Gastroesophageal sphincter (tissue), 4 donors: Measurements from ENCODE around the gene FLRT3. TPM values are rescaled to one million over a fixed set of nuclear protein-coding genes. Genes with fewer than 3 reads are reported as not detected.

Experiments used
- ATAC-seq: fragments of 150-250 bp; one replicate; pipeline ENCODE4 v1.9.1; 2016; ENCODE audit warnings: mild to moderate bottlenecking, moderate library complexity
- H3K27ac ChIP-seq, 4 donors: fragments of 200-600 bp; sonication (generic) in 3 of 4; 1 replicate in 3 of 4; 2 replicates in 1 of 4; pipeline ENCODE4 v1.5.1; 2016 to 2019
- H3K27me3 ChIP-seq: fragments of 200-600 bp; sonication (generic); one replicate; pipeline ENCODE4 v1.5.1; 2019
- H3K36me3 ChIP-seq, 2 donors: fragments of 200-600 bp; sonication (generic); one replicate each; pipeline ENCODE4 v1.5.1; 2019; ENCODE audit warnings: control low read depth in 1 of 2
- H3K4me1 ChIP-seq, 3 donors: fragments of 200-600 bp; sonication (generic); 1 replicate in 2 of 3; 2 replicates in 1 of 3; pipeline ENCODE4 v1.5.1; 2016 to 2019; ENCODE audit warnings: control low read depth in 2 of 3
- H3K4me3 ChIP-seq, 2 donors: fragments of 200-600 bp; sonication (generic); one replicate each; pipeline ENCODE4 v1.5.1; 2019; ENCODE audit warnings: mild to moderate bottlenecking in 1 of 2, moderate library complexity in 1 of 2
- H3K9me3 ChIP-seq, 3 donors: fragments of 200-600 bp; sonication (generic); one replicate each; pipeline ENCODE4 v1.5.1; 2017 to 2019; ENCODE audit warnings: control low read depth in 2 of 3
- EP300 ChIP-seq: sonication (generic); formaldehyde crosslinking; IDR thresholded peaks from one replicate; pipeline ENCODE4 v1.6.1; 2017; ENCODE audit warnings: antibody characterized with exemption, mild to moderate bottlenecking
- POLR2A ChIP-seq, 2 donors: fragments of 450-650 bp; IDR thresholded peaks; one replicate each; pipeline ENCODE4 v1.6.1; 2017; ENCODE audit warnings: antibody characterized with exemption in 2 of 2, mild to moderate bottlenecking in 2 of 2, moderate library complexity in 1 of 2
- POLR2AphosphoS5 ChIP-seq: sonication (generic); formaldehyde crosslinking; IDR thresholded peaks from one replicate; pipeline ENCODE4 v1.6.1; 2017; ENCODE audit warnings: antibody characterized with exemption
- WGBS, 2 donors: methylation state at CpG; one replicate each; pipeline ENCODE4 v1.1.5; 2018; ENCODE audit warnings: low coverage in 1 of 2; 5-methylcytosine and 5-hydroxymethylcytosine counted together
- total RNA-seq, 4 donors: library from RNA; depleted of rRNA; stranded (reverse); fragments of >200 nt; gene quantifications; one replicate each; pipeline ENCODE4 v1.1.0, GENCODE V29; 2016
- TF ChIP-seq, protein P1 (sequence below), 4 experiments: fragments of 200-600 bp in 2 of 4; fragments of 450-650 bp in 2 of 4; sonication (generic) in 1 of 4; IDR thresholded peaks; one replicate each; pipeline ENCODE4 v1.5.1; 2017 to 2019; ENCODE audit warnings: antibody characterized with exemption in 4 of 4, mild to moderate bottlenecking in 2 of 4, moderate library complexity in 2 of 4

FLRT3 gene
- total RNA-seq, 4 donors from 2014 or later, result 0.96 to 8.3 (median 2.2) TPM

DNA sequence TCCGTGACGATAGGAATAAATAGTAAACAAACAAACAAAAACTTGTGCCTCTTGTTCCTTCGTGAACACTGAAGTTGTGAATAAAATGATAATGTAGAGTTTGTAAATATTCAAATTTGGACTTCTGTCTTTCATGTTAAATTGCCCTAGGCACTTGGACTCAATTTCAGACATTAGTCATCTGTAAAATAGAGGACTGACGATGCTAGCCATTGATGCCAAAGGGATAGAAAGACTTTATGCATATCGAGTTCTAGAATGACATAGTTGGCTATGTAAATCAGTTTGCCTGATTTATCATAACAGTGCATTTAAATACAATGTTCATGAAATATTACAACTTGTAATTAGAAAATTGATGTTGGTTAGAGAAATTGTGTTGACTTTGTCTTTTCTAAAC, 45.9 kb upstream of the FLRT3 start:
- Histone ChIP-seq H3K9me3 (peaks cover 0 to 12% (median 0%) of the 10 kb centered on the region in 3 donors), H3K27ac (no peak overlapping the region), H3K4me1 (no peaks in the 10 kb centered on the region), H3K36me3 (no peaks in the 10 kb centered on the region), H3K4me3 (no peak overlapping the region), H3K27me3 (no peaks in the 10 kb centered on the region)
- no peak for ATAC-seq
- WGBS, 2 donors, result 71 to 96% methylated on average over 5 of the region's 5 CpGs
- TF ChIP-seq POLR2A (IDR thresholded peaks at IDR 0.05), result no peak
- TF ChIP-seq, protein P1, sequence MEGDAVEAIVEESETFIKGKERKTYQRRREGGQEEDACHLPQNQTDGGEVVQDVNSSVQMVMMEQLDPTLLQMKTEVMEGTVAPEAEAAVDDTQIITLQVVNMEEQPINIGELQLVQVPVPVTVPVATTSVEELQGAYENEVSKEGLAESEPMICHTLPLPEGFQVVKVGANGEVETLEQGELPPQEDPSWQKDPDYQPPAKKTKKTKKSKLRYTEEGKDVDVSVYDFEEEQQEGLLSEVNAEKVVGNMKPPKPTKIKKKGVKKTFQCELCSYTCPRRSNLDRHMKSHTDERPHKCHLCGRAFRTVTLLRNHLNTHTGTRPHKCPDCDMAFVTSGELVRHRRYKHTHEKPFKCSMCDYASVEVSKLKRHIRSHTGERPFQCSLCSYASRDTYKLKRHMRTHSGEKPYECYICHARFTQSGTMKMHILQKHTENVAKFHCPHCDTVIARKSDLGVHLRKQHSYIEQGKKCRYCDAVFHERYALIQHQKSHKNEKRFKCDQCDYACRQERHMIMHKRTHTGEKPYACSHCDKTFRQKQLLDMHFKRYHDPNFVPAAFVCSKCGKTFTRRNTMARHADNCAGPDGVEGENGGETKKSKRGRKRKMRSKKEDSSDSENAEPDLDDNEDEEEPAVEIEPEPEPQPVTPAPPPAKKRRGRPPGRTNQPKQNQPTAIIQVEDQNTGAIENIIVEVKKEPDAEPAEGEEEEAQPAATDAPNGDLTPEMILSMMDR (IDR thresholded peaks at IDR 0.05), result no peak
- no peak for TF ChIP-seq EP300
- no peak for TF ChIP-seq POLR2AphosphoS5

DNA sequence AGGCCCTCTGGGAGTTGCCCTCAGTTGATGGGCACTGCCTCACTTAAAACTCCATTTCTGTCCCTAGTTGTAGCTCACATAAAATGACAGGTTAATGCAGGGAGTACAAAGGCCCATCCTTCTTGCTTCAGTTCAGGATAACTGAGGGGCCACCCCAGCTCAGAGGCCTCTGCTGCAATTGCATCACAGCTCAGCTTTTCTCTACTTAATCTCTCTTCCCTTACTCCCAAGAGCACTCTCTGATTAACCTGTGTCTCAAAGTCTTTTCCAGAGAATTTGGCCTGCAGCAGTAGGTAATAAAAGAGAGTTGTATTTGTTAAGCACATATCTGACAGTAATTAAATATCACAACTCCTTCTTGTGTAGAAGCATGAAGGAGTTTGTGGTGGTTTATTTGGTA, 40.9 kb upstream of the FLRT3 start:
- no peak for ATAC-seq

DNA sequence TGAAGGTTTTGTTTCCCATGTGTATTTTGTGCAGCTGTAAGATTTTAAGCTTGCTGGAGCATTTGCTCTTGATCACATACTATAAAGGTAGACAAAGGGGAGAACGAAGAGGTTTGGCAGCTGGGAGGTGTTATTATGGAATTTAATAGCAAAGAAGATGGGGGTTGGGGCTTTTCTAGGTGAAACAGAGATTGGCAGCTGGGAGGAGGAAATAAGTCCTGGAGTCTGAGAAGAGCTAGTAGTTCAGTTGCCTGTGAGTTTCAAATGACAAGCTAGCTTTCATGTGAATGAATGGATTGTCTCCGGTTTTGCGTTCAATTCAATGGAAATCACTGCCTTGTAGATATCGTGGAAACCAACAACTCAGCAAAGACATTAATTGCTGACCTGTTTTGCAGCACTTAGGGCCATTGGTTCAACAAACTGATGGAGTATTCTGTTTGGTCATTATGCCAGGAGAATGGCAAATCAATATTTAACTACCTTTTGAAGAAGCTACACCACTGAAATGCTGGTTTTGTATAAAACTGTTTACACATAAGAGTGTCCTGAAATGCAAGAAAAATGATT, 38.1 kb upstream of the FLRT3 start:
- Histone ChIP-seq H3K9me3 (no peaks in the 10 kb centered on the region), H3K4me3 (no peak overlapping the region), H3K27ac (no peak overlapping the region), H3K36me3 (no peaks in the 10 kb centered on the region), H3K27me3 (no peaks in the 10 kb centered on the region), H3K4me1 (no peaks in the 10 kb centered on the region)
- no peak for ATAC-seq
- 38 to 58% methylated on average over 4 of the region's 4 CpGs for WGBS, 2 donors
- TF ChIP-seq, protein P1 (IDR thresholded peaks at IDR 0.05), result no peak
- TF ChIP-seq POLR2A (IDR thresholded peaks at IDR 0.05) (no peak), EP300 (no peak), POLR2AphosphoS5 (no peak)

More for the DNA sequence above, 40.9 kb upstream of the FLRT3 start:
- H3K9me3 ChIP-seq, result no peaks in the 10 kb centered on the region
- H3K4me1 ChIP-seq, result no peaks in the 10 kb centered on the region
- no peaks in the 10 kb centered on the region for H3K36me3 ChIP-seq
- TF ChIP-seq POLR2AphosphoS5 (no peak), EP300 (no peak)
- TF ChIP-seq, protein P1 (IDR thresholded peaks at IDR 0.05), result no peak
- H3K4me3 ChIP-seq, result no peak overlapping the region
- H3K27ac ChIP-seq, result no peak overlapping the region
- no peaks in the 10 kb centered on the region for H3K27me3 ChIP-seq

DNA sequence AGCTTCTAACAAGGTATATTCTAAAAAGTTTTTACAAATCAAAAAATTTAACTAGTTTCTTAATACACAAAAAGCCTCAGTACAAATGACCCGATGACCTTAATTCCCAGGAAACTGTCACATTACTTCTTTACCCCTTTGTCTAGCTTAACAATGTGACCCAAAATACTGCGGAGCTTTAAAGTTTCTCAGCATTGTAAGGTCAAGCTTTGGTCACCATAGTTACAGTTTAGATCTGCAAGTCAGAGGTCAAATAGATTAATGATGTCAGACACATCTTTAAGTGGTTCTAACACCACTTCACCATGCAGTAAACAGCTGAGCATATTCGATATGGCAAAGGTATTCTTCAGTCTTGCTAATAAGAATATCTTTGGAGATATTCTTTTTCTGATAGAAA, 36.8 kb upstream of the FLRT3 start:
- no peak for ATAC-seq

More for the DNA sequence above, 36.8 kb upstream of the FLRT3 start:
- Histone ChIP-seq H3K9me3 (no peaks in the 10 kb centered on the region), H3K27ac (no peak overlapping the region), H3K27me3 (no peaks in the 10 kb centered on the region), H3K4me1 (no peaks in the 10 kb centered on the region), H3K36me3 (no peaks in the 10 kb centered on the region), H3K4me3 (no peak overlapping the region)
- TF ChIP-seq, protein P1 (IDR thresholded peaks at IDR 0.05), result no peak
- TF ChIP-seq EP300 (no peak), POLR2A (IDR thresholded peaks at IDR 0.05) (no peak), POLR2AphosphoS5 (no peak)
- WGBS, 2 donors, result 48 to 61% methylated on average over 3 of the region's 3 CpGs
